ENCODE measurements around the gene ORAI2. TPM values are rescaled to one million over a fixed set of nuclear protein-coding genes. Genes with fewer than 3 reads are reported as not detected.
A peak's percentile ranks its signal among the peaks of the same experiment; 100 is the strongest.

Gene ORAI2
- total and polyA plus RNA-seq, 10 of the 15 experiments (the other 5 are each of a cell fraction or from before 2014, with no cell fraction given): 5.8 to 111 (median 46.9) TPM

- no peak for TF ChIP-seq RAD51 (IDR thresholded peaks at IDR 0.05)
- no peak for TF ChIP-seq SKIL (IDR thresholded peaks at IDR 0.05; ENCODE audit: low read depth, poor library complexity, severe bottlenecking)
- no peak for TF ChIP-seq KDM1A (IDR thresholded peaks at IDR 0.05; ENCODE audit: borderline replicate concordance)
- TF ChIP-seq SMC3 (IDR thresholded peaks at IDR 0.05; ENCODE audit: borderline replicate concordance, low read length): peak; percentile 53; the same call in 1 of the 2 replicates
- no peak for TF ChIP-seq RCOR1 (conservative IDR thresholded peaks at IDR 0.05; ENCODE audit: low read depth, low read length)
- peak; percentile 46; the same call in 1 of the 2 replicates for TF ChIP-seq RUNX3 (IDR thresholded peaks at IDR 0.05; ENCODE audit: low read length)
- peak; percentile 72 for TF ChIP-seq RAD21 (IDR thresholded peaks at IDR 0.05; ENCODE audit: insufficient read depth, low read depth, low read length)
- TF ChIP-seq IKZF1 (conservative IDR thresholded peaks at IDR 0.05): peak; percentile 38; the same call in 1 of the 2 replicates
Measured at GRCh38 chr7:102412548-102412947, 20.8 kb upstream of the ORAI2 start (continued).

DNA sequence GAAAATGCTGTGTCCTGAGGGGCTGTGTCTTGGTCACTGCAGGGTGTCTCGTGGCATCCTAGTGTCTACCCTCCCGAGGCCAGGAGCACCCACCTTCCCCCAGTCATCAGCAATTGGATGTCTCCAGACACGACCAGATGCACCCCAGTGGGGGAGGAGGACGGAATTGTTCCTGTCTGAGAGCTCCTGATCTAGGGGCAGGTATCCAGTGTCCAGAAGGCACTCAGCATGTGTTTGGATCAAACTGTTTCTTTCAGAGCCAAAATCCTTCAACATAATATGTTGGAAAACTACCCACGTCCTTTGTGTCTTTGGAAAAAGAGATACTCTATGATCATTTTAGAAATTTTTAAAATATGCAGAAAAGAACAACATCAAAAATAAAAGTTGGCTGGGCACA lies 20.3 kb upstream of the ORAI2 start:
- no peaks in the 10 kb centered on the region for H4K20me1 ChIP-seq (ENCODE audit: control insufficient read depth, insufficient read depth)
- in situ Hi-C loops (cut with MboI): no loop called here
- FAIRE-seq (no peak), ATAC-seq (no peak), DNase-seq (ENCODE audit: low read depth, low spot score) (no peak)
- BruUV-seq (replicated peaks): no TSS peak
- no peaks in the 10 kb centered on the region for H3K27me3 ChIP-seq (replicated peaks in 1 of 2; ENCODE audit: control insufficient read depth in 2 of 2, insufficient read depth in 2 of 2, low read length in 1 of 2)
- no peak overlapping the region for H2AFZ ChIP-seq (ENCODE audit: control insufficient read depth, low read depth, low read length)
- peaks cover 30% of the 10 kb centered on the region for H3K4me1 ChIP-seq (ENCODE audit: control insufficient read depth, insufficient read depth, low read length)
- H3K36me3 ChIP-seq (ENCODE audit: control insufficient read depth in 2 of 2, insufficient read depth in 2 of 2, low read length in 1 of 2): peaks cover 9 to 26% of the 10 kb centered on the region in 2 experiments
- no peak overlapping the region for H3K4me2 ChIP-seq (ENCODE audit: control insufficient read depth, insufficient read depth)
- WGBS (ENCODE audit: insufficient coverage, insufficient replicate concordance, low lambda C conversion rate, missing lambda C conversion rate): 57% methylated on average over 5 of the region's 5 CpGs
- H3K9ac ChIP-seq (ENCODE audit: control insufficient read depth, insufficient read depth, low read length): no peak overlapping the region
- no peak overlapping the region for H3K27ac ChIP-seq (ENCODE audit: control insufficient read depth, insufficient read depth)
- POLR2A ChIA-PET: interaction anchor here (0.5 to 1.4 kb wide), 4 partner anchors 13 to 669 kb away, joined by 3 to 6 read pairs (median 4); no protein-coding TSS in a partner anchor
- CTCF ChIA-PET: interaction anchor here (0.8 to 4.6 kb wide), 15 partner anchors 9 to 55 kb away, joined by 3 to 45 read pairs (median 5); partner anchors contain the start of genes ALKBH4 and LRWD1
- SMC1A ChIA-PET (ENCODE audit: uncharacterized antibody, unreplicated experiment): interaction anchor here (4.7 to 10.2 kb wide), 3 partner anchors 13 to 36 kb away, joined by 21 to 89 read pairs (median 76); no protein-coding TSS in a partner anchor
- peaks cover 16% of the 10 kb centered on the region for H3K79me2 ChIP-seq (ENCODE audit: control insufficient read depth, insufficient read depth, low read length)
- H3K9me3 ChIP-seq (replicated peaks; ENCODE audit: control insufficient read depth, insufficient read depth, low read length): peaks cover 6% of the 10 kb centered on the region; the same call in 2 of the 3 replicates
- RAD21 ChIA-PET (ENCODE audit: unreplicated experiment): interaction anchor here (0.8 to 4.0 kb wide), 7 partner anchors 12 to 54 kb away, joined by 3 to 13 read pairs (median 5); no protein-coding TSS in a partner anchor
- intact Hi-C loops (cut with micrococcal nuclease; ENCODE audit: unreplicated experiment): no loop called here
- no peak overlapping the region for H3K4me3 ChIP-seq
- TF ChIP-seq CBX3 (IDR thresholded peaks at IDR 0.05; ENCODE audit: borderline replicate concordance, low read depth): no peak
- no peak for TF ChIP-seq TAF1 (IDR thresholded peaks at IDR 0.05; ENCODE audit: borderline replicate concordance, low read depth, low read length)
- no peak for TF ChIP-seq ZNF622 (IDR thresholded peaks at IDR 0.05)
- TF ChIP-seq, protein P1, sequence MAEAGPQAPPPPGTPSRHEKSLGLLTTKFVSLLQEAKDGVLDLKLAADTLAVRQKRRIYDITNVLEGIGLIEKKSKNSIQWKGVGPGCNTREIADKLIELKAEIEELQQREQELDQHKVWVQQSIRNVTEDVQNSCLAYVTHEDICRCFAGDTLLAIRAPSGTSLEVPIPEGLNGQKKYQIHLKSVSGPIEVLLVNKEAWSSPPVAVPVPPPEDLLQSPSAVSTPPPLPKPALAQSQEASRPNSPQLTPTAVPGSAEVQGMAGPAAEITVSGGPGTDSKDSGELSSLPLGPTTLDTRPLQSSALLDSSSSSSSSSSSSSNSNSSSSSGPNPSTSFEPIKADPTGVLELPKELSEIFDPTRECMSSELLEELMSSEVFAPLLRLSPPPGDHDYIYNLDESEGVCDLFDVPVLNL (IDR thresholded peaks at IDR 0.05; ENCODE audit: low read depth, low read length): no peak
- TF ChIP-seq SMC3 (IDR thresholded peaks at IDR 0.05; ENCODE audit: borderline replicate concordance, low read length): no peak
- TF ChIP-seq ZNF207 (IDR thresholded peaks at IDR 0.05; ENCODE audit: borderline replicate concordance): no peak
- TF ChIP-seq GABPA (IDR thresholded peaks at IDR 0.05; ENCODE audit: low read depth): no peak
- no peak for TF ChIP-seq MYC (IDR thresholded peaks at IDR 0.05; ENCODE audit: insufficient read depth, insufficient read length, insufficient replicate concordance, low read length, severe bottlenecking)
- TF ChIP-seq ZNF24 (IDR thresholded peaks at IDR 0.05): no peak
- no peak for TF ChIP-seq RELA (IDR thresholded peaks at IDR 0.05; ENCODE audit: borderline replicate concordance, partially characterized antibody)
- TF ChIP-seq SPI1 (IDR thresholded peaks at IDR 0.05; ENCODE audit: borderline replicate concordance, insufficient read depth, low read depth, low read length): no peak

Data from GM12878 (cell line).